Hippocampal formation (tissue), 2 donors: ENCODE measurements around the gene MPND.

Source experiments
- DNase-seq, 2 donors: peaks; one replicate each; lab custom pipeline; 2025; lab: John Stamatoyannopoulos, UW

Gene MPND

GRCh38 chr19:4376991-4377781 lies 33.8 kb downstream of the MPND start:
- no peak for DNase-seq

- no peak for DNase-seq
These were observed 35.5 kb downstream of the MPND start for GRCh38 chr19:4378886-4379285.

- DNase-seq, result no peak
These were observed 36.3 kb downstream of the MPND start for GRCh38 chr19:4379383-4380253.

DNA sequence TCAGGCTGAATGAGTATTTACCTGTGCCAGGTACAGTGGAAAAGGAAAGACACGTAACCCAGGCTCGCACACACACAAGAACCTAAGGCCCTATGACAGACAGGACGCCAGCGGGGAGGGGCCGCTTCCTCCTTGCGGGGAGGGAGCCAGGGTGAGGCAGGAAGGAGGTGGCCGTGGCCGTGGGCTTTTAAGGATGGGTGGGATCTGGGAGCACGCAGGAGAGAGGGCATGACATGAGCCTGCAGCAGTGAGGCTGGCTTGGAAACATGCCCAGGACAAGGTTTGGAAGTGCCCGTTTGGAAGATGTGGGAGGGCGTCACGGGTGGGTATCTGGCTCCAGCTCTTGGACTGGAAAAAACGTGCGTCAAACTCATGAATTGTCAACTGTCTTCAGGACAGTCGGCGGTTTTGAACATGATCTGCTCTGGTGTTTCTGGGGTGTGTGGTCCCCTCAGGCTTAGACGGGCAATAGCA lies 36.9 kb downstream of the MPND start:
- no peak for DNase-seq

DNA sequence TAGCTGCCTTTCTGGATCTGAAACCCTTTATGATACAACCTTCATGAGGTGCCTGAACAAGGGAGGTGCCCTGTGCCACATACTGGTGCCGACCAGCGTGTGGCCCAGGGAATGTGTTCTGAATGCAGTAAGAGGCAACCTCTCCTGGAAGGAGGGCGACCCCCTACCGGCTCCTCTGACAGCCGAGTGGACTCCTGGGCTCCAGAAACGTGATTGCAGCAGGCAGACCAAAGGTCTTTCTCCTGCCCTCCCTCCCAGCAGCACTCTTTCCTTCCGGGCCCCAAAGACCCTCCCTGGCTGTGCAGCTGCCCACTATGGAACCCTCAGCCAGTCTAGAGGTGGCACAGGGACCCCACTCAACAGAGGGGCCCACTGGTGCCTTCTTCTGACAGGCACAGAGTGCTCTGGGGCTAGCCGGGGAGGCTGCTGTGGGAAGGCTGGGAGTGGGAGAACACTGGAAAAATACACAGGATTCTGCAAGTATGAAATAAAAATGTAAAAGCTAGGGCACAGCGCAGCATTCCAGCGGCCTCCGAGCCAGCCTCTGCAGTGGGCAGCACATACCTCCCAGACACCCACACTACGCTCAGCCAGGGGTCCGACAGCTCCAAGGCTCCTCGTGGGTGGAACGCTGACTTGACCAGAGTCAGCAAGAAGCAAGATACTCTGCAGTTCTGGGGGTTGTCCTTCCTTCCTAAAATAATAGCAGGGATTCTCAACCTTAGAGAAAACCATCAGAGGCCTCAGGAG lies 42.1 kb downstream of the MPND start:
- DNase-seq, result no peak

DNA sequence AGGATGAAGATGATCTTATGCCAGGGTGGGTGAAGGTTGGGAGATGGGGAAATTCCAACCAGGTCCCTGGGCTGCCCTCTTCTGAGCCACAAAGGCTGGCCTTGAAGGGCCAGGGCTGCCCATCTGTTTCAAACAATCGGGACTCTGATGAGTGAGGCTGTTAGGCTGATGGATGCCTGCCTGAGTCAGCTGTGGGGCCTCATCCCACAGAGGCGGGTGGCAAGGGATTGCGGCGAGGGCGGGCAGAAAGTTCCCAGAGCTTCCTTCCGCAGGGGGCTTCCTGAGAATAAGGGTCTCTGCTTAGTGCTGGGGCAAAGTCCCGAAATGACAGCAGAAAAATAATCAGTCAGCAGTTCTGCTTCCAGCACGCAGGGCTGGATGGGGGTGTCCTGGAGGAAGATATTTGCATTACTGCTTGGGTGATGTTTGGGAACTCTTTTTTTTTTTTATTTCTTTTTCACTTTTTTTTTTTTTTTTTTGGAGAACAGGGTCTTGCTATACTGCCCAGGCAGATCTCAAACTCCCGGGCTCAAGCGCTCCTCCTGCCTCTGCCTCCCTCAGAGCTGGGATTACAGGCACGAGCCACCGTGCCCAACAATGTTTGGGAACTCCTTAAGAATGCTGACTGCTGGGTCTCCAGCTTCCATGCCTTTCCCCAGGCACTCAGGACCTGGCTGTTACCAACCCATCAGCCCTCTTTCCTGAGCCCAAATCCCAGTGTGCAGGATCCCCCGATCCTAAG lies 42.9 kb downstream of the MPND start:
- peak; percentile 24 to 56 for DNase-seq

- DNase-seq, result peak in 1 of 2 donors; percentile 9
These were observed 45.1 kb downstream of the MPND start for GRCh38 chr19:4388337-4389063.

DNA sequence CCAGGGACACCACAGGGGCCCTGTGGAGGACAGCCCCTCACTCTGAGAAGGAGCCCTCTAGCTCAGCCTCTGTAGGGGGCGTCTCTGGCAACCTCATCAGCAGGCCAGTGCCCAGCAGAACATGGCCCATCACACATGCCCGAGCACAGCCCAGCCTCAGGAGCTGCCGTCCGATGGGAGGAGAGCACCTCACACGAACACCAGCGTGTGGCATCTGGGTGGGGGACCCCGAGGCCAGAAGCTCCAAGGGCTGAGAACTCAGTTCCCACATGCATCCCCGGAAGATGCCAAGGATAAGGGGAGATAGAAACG lies 45.7 kb downstream of the MPND start:
- no peak for DNase-seq

DNA sequence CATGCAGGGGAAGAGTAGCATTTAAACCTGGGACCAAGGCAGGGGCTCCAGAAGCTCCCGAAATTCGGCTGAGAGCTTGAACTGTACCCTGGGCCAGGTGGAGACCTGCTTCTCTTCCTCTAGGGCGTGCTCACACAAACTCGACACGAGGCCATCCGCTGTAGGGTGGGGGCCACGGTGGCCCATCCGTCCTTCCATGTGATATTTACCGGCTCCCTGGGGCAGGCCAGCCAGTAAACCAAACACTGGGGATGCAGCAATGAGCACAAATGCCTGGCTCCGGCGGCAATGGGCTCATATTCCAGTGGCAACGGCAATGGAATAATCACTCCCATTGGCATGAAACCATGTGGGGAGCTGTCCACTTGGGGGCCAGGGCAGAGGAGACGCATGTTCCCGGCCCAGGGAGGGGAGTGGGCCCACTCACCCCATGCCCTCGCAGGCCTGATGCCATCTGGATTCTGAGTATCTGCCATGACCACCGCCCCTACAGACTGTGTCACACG lies 46.2 kb downstream of the MPND start:
- DNase-seq, result no peak

- DNase-seq, result peak in 1 of 2 donors; percentile 16
These were observed 46.7 kb downstream of the MPND start for GRCh38 chr19:4390017-4390566.

DNA sequence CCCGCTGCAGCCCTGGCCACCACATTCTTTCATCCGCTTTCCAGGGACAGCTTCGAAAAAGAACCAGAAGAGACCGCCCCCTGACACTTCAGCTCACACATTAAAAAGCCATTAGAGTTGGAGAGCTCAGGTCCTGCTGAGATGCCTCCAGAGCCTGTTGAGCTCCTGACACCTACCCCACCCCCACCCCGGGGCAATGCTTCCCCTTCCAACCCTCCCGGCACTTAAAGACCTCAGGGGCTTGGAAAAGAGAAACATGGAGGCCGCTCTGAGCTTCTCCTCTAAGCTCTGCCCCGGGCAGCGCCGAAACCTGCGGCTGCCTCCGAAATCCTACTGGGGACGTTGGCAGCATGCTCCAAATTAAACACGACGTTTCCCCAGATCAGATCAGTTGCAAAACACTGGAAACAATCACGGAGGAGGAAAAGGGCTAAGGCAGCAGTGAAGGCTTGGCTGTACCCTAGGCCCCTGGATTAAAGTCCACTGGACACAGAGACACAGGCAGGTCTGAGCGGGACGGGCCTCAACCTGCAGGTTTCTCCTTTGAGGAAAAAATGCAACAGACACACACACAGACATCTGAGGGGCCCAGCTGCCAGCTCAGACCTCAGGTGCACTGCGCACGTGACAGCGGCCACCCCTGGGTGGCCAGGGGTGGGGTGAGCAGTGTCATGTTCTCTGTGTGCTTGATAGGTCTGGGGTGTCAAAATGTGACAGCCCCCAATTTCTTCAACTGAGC lies 47.4 kb downstream of the MPND start:
- DNase-seq, result no peak

GRCh38 chr19:4391306-4391693 lies 47.9 kb downstream of the MPND start:
- DNase-seq, result no peak

DNA sequence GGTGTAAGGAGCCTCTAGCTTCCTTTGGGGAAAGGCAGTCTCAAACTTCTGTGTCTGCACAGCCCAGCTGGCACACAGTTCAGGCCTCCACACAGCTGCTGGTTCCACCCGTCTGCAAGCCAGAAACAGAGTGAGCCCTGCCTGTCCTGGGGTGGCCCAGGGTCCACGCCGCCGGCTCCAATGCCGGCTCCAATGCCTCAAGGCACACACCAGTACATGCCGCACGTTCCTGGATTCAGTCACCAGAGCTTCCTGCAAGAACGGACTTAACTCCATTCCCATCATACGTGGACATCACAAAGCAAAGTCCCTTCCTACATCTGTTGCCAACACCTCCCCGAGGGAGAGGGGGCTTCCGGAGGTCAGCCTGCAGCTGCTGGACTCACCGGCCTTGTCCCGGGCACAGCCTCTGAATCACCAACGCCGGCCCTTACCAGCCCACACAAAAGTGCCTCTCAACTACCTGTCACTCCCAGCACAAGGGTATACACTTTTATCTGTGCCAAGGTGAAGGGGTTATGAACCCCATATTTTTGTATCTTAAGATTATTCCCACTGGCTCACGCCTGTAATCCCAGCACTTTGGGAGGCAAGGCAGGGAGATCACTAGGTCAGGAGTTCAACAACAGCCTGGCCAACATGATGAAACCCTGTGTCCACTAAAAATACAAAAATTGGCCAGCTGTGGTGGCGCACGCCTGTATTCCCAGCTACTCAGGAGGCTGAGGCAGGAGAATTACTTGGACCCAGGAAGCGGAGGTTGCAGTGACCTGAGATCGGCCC lies 48.5 kb downstream of the MPND start:
- DNase-seq, result no peak

- DNase-seq, result peak in 1 of 2 donors; percentile 10
These were observed 50.7 kb downstream of the MPND start for GRCh38 chr19:4393947-4394590.

DNA sequence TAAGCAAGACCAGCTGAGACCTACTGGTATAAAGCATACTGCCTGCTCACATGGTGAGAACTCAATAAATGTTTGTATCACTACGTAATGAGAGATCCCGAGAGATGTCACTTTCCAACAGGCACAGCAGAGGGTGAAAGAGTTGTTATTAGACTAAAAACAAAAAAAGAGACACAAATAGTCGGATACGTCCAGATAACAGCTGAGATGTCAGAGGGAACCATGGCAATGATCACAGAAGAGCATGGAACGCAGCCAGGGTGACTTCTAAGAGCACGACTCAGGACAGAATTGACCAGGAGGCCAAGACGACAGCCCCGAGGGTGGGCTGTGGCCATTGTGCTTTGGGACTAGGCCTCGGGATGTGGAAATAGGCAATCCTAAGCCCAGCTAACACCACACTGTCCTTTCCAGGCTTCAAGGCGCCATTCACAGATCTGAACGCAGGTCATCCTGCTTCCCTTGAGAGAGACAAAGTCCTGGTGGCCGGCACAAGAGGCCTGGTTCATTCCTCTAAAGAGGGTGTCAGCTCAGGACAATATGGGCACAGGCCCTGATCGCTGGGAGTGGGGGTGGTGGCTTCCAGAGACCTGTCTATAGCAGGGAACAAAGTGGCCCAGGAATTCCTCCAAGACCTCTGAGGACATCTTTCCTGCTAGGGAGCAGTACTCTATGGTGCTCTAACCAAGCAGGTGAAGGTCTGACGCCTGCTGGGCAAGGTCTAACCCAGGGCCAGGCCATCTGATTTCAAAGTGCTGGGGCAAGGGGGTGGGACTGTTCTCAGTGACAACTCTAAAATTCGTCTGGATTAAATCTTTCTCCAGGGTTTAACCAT lies 53.8 kb downstream of the MPND start:
- DNase-seq, result no peak

GRCh38 chr19:4399812-4400134 lies 56.4 kb downstream of the MPND start:
- peak in 1 of 2 donors; percentile 5 for DNase-seq

DNA sequence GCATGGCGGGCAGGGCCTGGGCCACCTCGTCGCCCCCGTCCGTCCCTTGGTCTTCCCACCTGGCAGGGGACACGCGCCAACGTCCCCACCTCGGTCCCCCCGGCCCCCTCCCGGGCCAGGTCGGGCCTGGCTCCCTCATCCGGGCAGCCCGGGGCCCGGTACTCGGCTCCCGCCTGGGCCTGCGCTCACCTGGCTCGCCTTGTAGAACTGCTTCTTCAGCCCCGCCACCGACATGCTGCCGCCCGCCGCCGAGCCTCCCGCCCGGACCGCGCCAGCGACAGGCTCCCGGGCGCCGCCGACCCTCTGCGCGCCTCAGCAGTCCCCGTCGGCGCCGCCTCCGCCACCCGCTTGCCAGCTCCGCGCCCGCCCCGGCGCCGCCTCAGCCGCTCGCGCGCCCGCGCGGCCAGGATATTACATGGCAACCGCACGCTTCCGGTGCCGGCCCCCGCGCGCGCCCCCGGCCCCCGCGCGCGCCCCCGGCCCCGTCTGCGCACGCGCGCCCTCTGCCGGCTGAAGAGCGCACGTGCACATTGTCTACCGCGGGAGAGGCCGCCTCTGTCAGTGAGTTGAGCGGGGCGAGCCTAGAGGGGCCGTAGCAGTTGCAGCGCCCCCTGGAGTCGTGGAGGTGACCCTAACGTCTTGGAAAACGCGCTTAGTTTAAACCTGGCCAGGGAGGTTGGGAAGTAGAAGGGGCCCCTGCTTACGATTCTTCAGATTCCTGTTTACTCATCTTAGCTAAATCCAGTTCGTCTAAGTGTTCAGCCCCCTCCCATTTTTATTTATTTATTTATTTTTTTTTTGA lies 57.0 kb downstream of the MPND start, which contains the start of gene SH3GL1:
SH3GL1 (minus strand) TSS at position 413 of the 802 bp plus-strand sequence; CDS start at position 234, 179 bp downstream.
- peak; percentile 90 to 92 for DNase-seq
